H1 (cell line): ENCODE measurements around the gene GALNT15. TPM values are rescaled to one million over a fixed set of nuclear protein-coding genes. Genes with fewer than 3 reads are reported as not detected.

Source experiments
- BACH1 ChIP-seq: IDR thresholded peaks from 2 replicates; pipeline ENCODE4 v1.6.1; 2012; ENCODE audit warnings: low read length, improper control_type of control experiment
- NANOG ChIP-seq: IDR thresholded peaks from 2 replicates; pipeline ENCODE4 v1.6.1; 2011; ENCODE audit warnings: low read length, low read depth, mild to moderate bottlenecking, inconsistent platforms; ENCODE audit not compliant: insufficient read depth, poor library complexity, severe bottlenecking
- SP2 ChIP-seq: IDR thresholded peaks from 2 replicates; pipeline ENCODE4 v1.6.1; 2012; ENCODE audit warnings: mild to moderate bottlenecking, low read length, inconsistent platforms
- polyA plus RNA-seq, 7 experiments: library from polyadenylated mRNA; depleted of rRNA in 3 of 7; stranded (reverse) in 5 of 7; unstranded in 2 of 7; fragments of >200 nt in 5 of 7; fragments of 200-250 nt in 2 of 7; gene quantifications; 1 replicate in 5 of 7; 2 replicates in 1 of 7; 4 replicates in 1 of 7; pipeline versions ENCODE4 v1.2.1 to v1.2.3, GENCODE V29; 2011 to 2013; ENCODE audit warnings: missing spikeins in 2 of 7, mixed read lengths in 2 of 7
- total RNA-seq: library from RNA; stranded (reverse); fragmentation: NEBNext Ultra II Directional; extraction: Animal tissue kit (Norgen Biotek cat#: 25700); gene quantifications from 2 replicates; pipeline ENCODE4 v1.2.1, GENCODE V29; 2021

GALNT15 gene
- total and polyA plus RNA-seq, 2 of the 8 experiments (the other 6 are each of a cell fraction or from before 2014, with no cell fraction given) = 0.02 TPM; not detected in 1

GRCh38 chr3:16257309-16257708, 82.8 kb downstream of the GALNT15 start (continued):
- TF ChIP-seq SP2 (no peak), BACH1 (no peak), NANOG (no peak)
- TF ChIP-seq, all 59 proteins: peak for 0
